Prostate gland (tissue), 2 donors: ENCODE data around the gene ATF6B.

Experiments
- POLR2A ChIP-seq: fragments of 450-650 bp; IDR thresholded peaks from one replicate; pipeline ENCODE4 v1.6.1; 2016; ENCODE audit warnings: antibody characterized with exemption, mild to moderate bottlenecking
- POLR2AphosphoS5 ChIP-seq: sonication (generic); formaldehyde crosslinking; IDR thresholded peaks from one replicate; pipeline ENCODE4 v1.6.1; 2017; ENCODE audit warnings: antibody characterized with exemption
- TF ChIP-seq, protein P1 (sequence below), 4 experiments: fragments of 200-600 bp in 2 of 4; fragments of 450-650 bp in 2 of 4; sonication (generic) in 2 of 4; IDR thresholded peaks; 1 replicate in 3 of 4; 2 replicates in 1 of 4; pipeline ENCODE4 v1.5.1; 2016 to 2019; ENCODE audit warnings: antibody characterized with exemption in 4 of 4, mild to moderate bottlenecking in 2 of 4, moderate library complexity in 2 of 4

DNA sequence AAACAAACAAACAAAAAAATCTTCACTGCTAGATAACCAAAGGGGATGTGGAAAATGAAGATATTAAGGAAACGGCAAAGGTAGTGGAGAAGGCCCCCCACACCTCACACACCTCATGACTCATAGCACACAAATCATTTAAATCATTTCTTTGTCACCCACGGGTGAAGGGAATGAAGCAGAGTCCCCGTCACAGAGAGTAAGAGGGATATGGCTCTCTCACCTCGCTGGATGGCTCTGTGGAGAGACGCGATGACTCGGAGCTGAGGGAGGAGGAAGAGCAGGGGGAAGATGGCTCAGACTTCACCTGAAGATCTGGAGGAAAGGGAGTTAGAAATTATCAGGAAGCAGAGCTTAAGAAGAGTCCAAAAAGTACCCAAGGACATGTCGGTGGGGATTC is 1.2 kb downstream of the ATF6B start:
- TF ChIP-seq, protein P1, sequence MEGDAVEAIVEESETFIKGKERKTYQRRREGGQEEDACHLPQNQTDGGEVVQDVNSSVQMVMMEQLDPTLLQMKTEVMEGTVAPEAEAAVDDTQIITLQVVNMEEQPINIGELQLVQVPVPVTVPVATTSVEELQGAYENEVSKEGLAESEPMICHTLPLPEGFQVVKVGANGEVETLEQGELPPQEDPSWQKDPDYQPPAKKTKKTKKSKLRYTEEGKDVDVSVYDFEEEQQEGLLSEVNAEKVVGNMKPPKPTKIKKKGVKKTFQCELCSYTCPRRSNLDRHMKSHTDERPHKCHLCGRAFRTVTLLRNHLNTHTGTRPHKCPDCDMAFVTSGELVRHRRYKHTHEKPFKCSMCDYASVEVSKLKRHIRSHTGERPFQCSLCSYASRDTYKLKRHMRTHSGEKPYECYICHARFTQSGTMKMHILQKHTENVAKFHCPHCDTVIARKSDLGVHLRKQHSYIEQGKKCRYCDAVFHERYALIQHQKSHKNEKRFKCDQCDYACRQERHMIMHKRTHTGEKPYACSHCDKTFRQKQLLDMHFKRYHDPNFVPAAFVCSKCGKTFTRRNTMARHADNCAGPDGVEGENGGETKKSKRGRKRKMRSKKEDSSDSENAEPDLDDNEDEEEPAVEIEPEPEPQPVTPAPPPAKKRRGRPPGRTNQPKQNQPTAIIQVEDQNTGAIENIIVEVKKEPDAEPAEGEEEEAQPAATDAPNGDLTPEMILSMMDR (IDR thresholded peaks at IDR 0.05), result no peak
- TF ChIP-seq POLR2A, result no peak
- TF ChIP-seq POLR2AphosphoS5, result no peak
